Parathyroid adenoma (tissue), 2 donors: Measurements from ENCODE around the gene PEPD.

ENCODE experiments used
- H2AFZ ChIP-seq: fragments of 300-600 bp; sonication (generic); one replicate; pipeline ENCODE4 v1.7.0; 2017; ENCODE audit warnings: antibody characterized with exemption, mild to moderate bottlenecking
- H3K27ac ChIP-seq: fragments of 300-600 bp; sonication (generic); one replicate; pipeline ENCODE4 v1.7.0; 2017
- H3K27me3 ChIP-seq: fragments of 300-600 bp; sonication (generic); one replicate; pipeline ENCODE4 v1.7.0; 2017; ENCODE audit warnings: low read length; ENCODE audit not compliant: control insufficient read depth, insufficient read depth
- H3K36me3 ChIP-seq: fragments of 300-600 bp; sonication (generic); one replicate; pipeline ENCODE4 v1.7.0; 2017; ENCODE audit warnings: low read length; ENCODE audit not compliant: control insufficient read depth, insufficient read depth
- H3K4me1 ChIP-seq: fragments of 300-600 bp; sonication (generic); one replicate; pipeline ENCODE4 v1.7.0; 2017; ENCODE audit warnings: control low read depth
- H3K4me2 ChIP-seq: fragments of 300-600 bp; sonication (generic); one replicate; pipeline ENCODE4 v1.7.0; 2017; ENCODE audit warnings: low read length
- H3K4me3 ChIP-seq: fragments of 300-600 bp; sonication (generic); one replicate; pipeline ENCODE4 v1.7.0; 2017; ENCODE audit warnings: low read depth, low read length
- H3K79me2 ChIP-seq: fragments of 300-600 bp; sonication (generic); one replicate; pipeline ENCODE4 v1.7.0; 2017; ENCODE audit warnings: control low read depth
- H3K9ac ChIP-seq: fragments of 300-600 bp; sonication (generic); one replicate; pipeline ENCODE4 v1.7.0; 2017; ENCODE audit warnings: mild to moderate bottlenecking
- H3K9me3 ChIP-seq: fragments of 300-600 bp; sonication (generic); one replicate; pipeline ENCODE4 v1.7.0; 2017; ENCODE audit warnings: low read length; ENCODE audit not compliant: control insufficient read depth
- CTCF ChIP-seq: fragments of 300-600 bp; sonication (generic); IDR thresholded peaks from one replicate; pipeline ENCODE4 v1.7.0; 2017; ENCODE audit warnings: antibody characterized with exemption, mild to moderate bottlenecking
- donor health status: primary hyperparathyroidism.

The PEPD gene

GRCh38 chr19:33346665-33347064, 174.9 kb downstream of the PEPD start:
- no peak overlapping the region for H3K4me3 ChIP-seq
- no peaks in the 10 kb centered on the region for H3K9me3 ChIP-seq
- H3K4me2 ChIP-seq = no peak overlapping the region
- no peak overlapping the region for H2AFZ ChIP-seq
- no peaks in the 10 kb centered on the region for H3K79me2 ChIP-seq
- no peaks in the 10 kb centered on the region for H3K36me3 ChIP-seq
- TF ChIP-seq CTCF = no peak
- no peaks in the 10 kb centered on the region for H3K4me1 ChIP-seq
- no peak overlapping the region for H3K27ac ChIP-seq
- no peaks in the 10 kb centered on the region for H3K27me3 ChIP-seq
- no peak overlapping the region for H3K9ac ChIP-seq

- no peak overlapping the region for H2AFZ ChIP-seq
- no peaks in the 10 kb centered on the region for H3K4me1 ChIP-seq
- H3K9me3 ChIP-seq = no peaks in the 10 kb centered on the region
- TF ChIP-seq CTCF = no peak
- no peak overlapping the region for H3K4me3 ChIP-seq
- no peak overlapping the region for H3K27ac ChIP-seq
- no peaks in the 10 kb centered on the region for H3K36me3 ChIP-seq
- no peaks in the 10 kb centered on the region for H3K27me3 ChIP-seq
- H3K9ac ChIP-seq = no peak overlapping the region
- H3K79me2 ChIP-seq = no peaks in the 10 kb centered on the region
- H3K4me2 ChIP-seq = no peak overlapping the region
These were observed 176.4 kb downstream of the PEPD start for GRCh38 chr19:33345163-33345562.

GRCh38 chr19:33344573-33344925, 177.0 kb downstream of the PEPD start:
- no peak overlapping the region for H3K4me3 ChIP-seq
- no peaks in the 10 kb centered on the region for H3K27me3 ChIP-seq
- no peaks in the 10 kb centered on the region for H3K79me2 ChIP-seq
- no peak for TF ChIP-seq CTCF
- no peak overlapping the region for H2AFZ ChIP-seq
- no peaks in the 10 kb centered on the region for H3K4me1 ChIP-seq
- no peaks in the 10 kb centered on the region for H3K9me3 ChIP-seq
- no peak overlapping the region for H3K9ac ChIP-seq
- no peaks in the 10 kb centered on the region for H3K36me3 ChIP-seq
- no peak overlapping the region for H3K4me2 ChIP-seq
- H3K27ac ChIP-seq = no peak overlapping the region

- no peak for TF ChIP-seq CTCF
- no peak overlapping the region for H3K9ac ChIP-seq
- no peak overlapping the region for H3K27ac ChIP-seq
These were observed 177.6 kb downstream of the PEPD start for GRCh38 chr19:33343859-33344572.

GRCh38 chr19:33343301-33343700, 178.3 kb downstream of the PEPD start:
- Histone ChIP-seq H3K79me2 (no peaks in the 10 kb centered on the region), H3K9me3 (no peaks in the 10 kb centered on the region), H2AFZ (no peak overlapping the region), H3K4me1 (no peaks in the 10 kb centered on the region), H3K4me2 (no peak overlapping the region), H3K27ac (no peak overlapping the region), H3K4me3 (no peak overlapping the region), H3K36me3 (no peaks in the 10 kb centered on the region), H3K9ac (no peak overlapping the region), H3K27me3 (no peaks in the 10 kb centered on the region)
- no peak for TF ChIP-seq CTCF

More at GRCh38 chr19:33343859-33344572, 177.6 kb downstream of the PEPD start:
- Histone ChIP-seq H2AFZ (no peak overlapping the region), H3K9me3 (no peaks in the 10 kb centered on the region), H3K4me3 (no peak overlapping the region), H3K79me2 (no peaks in the 10 kb centered on the region), H3K4me2 (no peak overlapping the region), H3K27me3 (no peaks in the 10 kb centered on the region), H3K4me1 (no peaks in the 10 kb centered on the region), H3K36me3 (no peaks in the 10 kb centered on the region)
